ENCODE results near the gene CDK13.

CDK13 gene

DNA sequence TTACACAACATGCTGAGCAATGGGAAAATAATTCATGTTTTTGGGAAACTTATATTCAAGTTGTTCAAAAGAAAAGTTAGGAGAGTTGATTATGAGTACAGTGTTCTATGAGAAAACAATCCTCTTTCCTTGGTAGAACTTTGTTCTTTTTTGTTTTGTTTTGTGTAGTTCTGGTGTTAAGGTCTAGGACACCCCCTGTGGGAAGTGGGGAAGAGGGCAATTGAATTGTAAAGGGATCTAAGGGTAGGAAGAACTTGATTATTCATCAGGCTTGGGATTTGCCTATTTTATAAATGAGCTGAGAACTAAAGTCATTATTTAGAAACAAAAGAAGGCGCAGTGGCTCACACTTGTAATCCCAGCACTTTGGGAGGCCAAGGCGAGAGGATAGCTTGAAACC, 25.9 kb upstream of the CDK13 start:
- no peaks in the 10 kb centered on the region for H3K36me3 Mint-ChIP-seq (ENCODE audit: low read depth)
- H3K4me1 Mint-ChIP-seq = peaks cover 8% of the 10 kb centered on the region
- no peak overlapping the region for H3K27ac Mint-ChIP-seq
- no peak for DNase-seq
- no peaks in the 10 kb centered on the region for H3K9me3 Mint-ChIP-seq
- H3K4me3 Mint-ChIP-seq = no peak overlapping the region
- TF ChIP-seq, protein P1, sequence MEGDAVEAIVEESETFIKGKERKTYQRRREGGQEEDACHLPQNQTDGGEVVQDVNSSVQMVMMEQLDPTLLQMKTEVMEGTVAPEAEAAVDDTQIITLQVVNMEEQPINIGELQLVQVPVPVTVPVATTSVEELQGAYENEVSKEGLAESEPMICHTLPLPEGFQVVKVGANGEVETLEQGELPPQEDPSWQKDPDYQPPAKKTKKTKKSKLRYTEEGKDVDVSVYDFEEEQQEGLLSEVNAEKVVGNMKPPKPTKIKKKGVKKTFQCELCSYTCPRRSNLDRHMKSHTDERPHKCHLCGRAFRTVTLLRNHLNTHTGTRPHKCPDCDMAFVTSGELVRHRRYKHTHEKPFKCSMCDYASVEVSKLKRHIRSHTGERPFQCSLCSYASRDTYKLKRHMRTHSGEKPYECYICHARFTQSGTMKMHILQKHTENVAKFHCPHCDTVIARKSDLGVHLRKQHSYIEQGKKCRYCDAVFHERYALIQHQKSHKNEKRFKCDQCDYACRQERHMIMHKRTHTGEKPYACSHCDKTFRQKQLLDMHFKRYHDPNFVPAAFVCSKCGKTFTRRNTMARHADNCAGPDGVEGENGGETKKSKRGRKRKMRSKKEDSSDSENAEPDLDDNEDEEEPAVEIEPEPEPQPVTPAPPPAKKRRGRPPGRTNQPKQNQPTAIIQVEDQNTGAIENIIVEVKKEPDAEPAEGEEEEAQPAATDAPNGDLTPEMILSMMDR (IDR thresholded peaks at IDR 0.05) = no peak
- H3K27me3 Mint-ChIP-seq (ENCODE audit: low read depth, poor library complexity) = peaks cover 4% of the 10 kb centered on the region

DNA sequence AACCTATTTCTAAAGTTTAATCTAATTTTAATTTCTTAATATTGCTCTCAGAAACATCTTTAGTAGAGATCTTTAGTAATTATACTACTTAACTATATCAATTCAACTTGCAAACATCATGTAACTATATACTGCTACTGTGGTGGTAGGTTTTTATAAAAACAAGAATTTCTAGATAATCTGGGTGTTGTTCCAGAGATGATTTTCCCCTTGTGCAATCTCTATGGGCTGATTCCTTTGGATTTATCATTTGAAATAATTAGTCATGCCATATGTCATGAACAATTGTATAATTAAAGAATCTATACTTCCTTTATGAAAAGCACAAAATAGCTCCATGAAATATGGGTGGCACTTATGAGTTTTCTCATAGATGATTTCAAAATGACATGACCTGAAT, 23.9 kb upstream of the CDK13 start:
- no peaks in the 10 kb centered on the region for H3K27me3 Mint-ChIP-seq (ENCODE audit: low read depth, poor library complexity)

GRCh38 chr7:39927018-39927417, 23.0 kb upstream of the CDK13 start:
- peaks cover 6% of the 10 kb centered on the region for H3K4me1 Mint-ChIP-seq
- peaks cover 4% of the 10 kb centered on the region for H3K9me3 Mint-ChIP-seq
- TF ChIP-seq, protein P1 (IDR thresholded peaks at IDR 0.05) = no peak
- no peak overlapping the region for H3K27ac Mint-ChIP-seq
- H3K4me3 Mint-ChIP-seq = no peak overlapping the region
- no peaks in the 10 kb centered on the region for H3K27me3 Mint-ChIP-seq (ENCODE audit: low read depth, poor library complexity)
- no peaks in the 10 kb centered on the region for H3K36me3 Mint-ChIP-seq (ENCODE audit: low read depth)
- no peak for DNase-seq

More for the DNA sequence above, 23.9 kb upstream of the CDK13 start:
- TF ChIP-seq, protein P1 (IDR thresholded peaks at IDR 0.05) = no peak
- H3K4me3 Mint-ChIP-seq = no peak overlapping the region
- DNase-seq = no peak
- H3K4me1 Mint-ChIP-seq = peaks cover 12% of the 10 kb centered on the region
- no peaks in the 10 kb centered on the region for H3K36me3 Mint-ChIP-seq (ENCODE audit: low read depth)
- H3K27ac Mint-ChIP-seq = no peak overlapping the region
- H3K9me3 Mint-ChIP-seq = peaks cover 3% of the 10 kb centered on the region

GRCh38 chr7:39934132-39934531, 15.9 kb upstream of the CDK13 start:
- no peak for DNase-seq
- peaks cover 7% of the 10 kb centered on the region for H3K27me3 Mint-ChIP-seq (ENCODE audit: low read depth, poor library complexity)
- no peak overlapping the region for H3K4me3 Mint-ChIP-seq
- peaks cover 21% of the 10 kb centered on the region for H3K4me1 Mint-ChIP-seq
- TF ChIP-seq, protein P1 (IDR thresholded peaks at IDR 0.05) = no peak
- no peaks in the 10 kb centered on the region for H3K36me3 Mint-ChIP-seq (ENCODE audit: low read depth)
- peaks cover 4% of the 10 kb centered on the region for H3K9me3 Mint-ChIP-seq
- no peak overlapping the region for H3K27ac Mint-ChIP-seq

- no peak overlapping the region for H3K4me3 Mint-ChIP-seq
- H3K27me3 Mint-ChIP-seq (ENCODE audit: low read depth, poor library complexity) = peaks cover 7% of the 10 kb centered on the region
- TF ChIP-seq, protein P1 (IDR thresholded peaks at IDR 0.05) = no peak
- no peaks in the 10 kb centered on the region for H3K36me3 Mint-ChIP-seq (ENCODE audit: low read depth)
- DNase-seq = no peak
- H3K4me1 Mint-ChIP-seq = peaks cover 16% of the 10 kb centered on the region
- H3K9me3 Mint-ChIP-seq = no peaks in the 10 kb centered on the region
- H3K27ac Mint-ChIP-seq = no peak overlapping the region
These were observed 13.3 kb upstream of the CDK13 start for GRCh38 chr7:39936761-39937160.

DNA sequence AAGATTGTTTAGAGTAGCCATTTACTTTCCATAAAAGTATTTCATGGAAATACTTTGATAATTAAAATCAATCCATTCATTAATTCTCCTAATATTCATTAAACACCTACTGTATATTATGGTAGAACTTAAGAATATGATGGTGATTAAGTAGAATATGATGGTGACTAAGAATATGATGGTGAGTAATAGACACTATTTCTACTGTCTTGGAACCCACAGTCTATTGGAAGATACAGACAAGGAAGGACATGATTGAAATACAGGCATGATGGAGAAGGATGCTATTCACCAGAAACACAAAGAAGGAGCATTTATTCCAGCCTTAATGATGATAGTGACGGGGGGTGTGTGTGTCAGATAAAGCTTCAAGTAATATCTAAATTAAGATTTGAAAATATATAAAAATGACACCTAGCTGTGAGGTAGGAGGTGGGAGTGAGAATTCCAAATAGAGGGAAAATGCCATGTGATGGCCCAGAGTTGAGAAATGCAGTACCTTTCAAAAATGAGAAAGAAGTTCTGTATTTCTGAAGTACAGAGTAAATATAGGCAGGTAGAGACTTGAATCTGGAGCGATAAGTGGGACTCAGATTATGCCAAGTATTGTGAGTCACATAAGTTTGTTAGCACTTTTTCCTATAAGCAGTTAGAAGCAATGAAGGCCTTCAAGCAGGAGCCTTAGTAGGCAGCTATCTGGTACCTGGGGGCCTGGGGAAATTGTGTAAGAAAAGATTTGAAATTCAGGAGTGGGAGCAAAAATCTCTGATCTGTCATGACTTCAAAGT, 12.5 kb upstream of the CDK13 start:
- TF ChIP-seq, protein P1 (IDR thresholded peaks at IDR 0.05) = no peak
- H3K27me3 Mint-ChIP-seq (ENCODE audit: low read depth, poor library complexity) = peaks cover 7% of the 10 kb centered on the region
- H3K27ac Mint-ChIP-seq = no peak overlapping the region
- DNase-seq = no peak
- no peak overlapping the region for H3K4me3 Mint-ChIP-seq
- H3K9me3 Mint-ChIP-seq = peaks cover 4% of the 10 kb centered on the region
- no peaks in the 10 kb centered on the region for H3K36me3 Mint-ChIP-seq (ENCODE audit: low read depth)
- H3K4me1 Mint-ChIP-seq = peaks cover 16% of the 10 kb centered on the region
